Fibroblast of skin of right quadriceps (primary cell): Measurements from ENCODE around the gene CPA5.

Experiments
- DNase-seq: peaks from one replicate; pipeline ENCODE4 v3.0.0-alpha.2; 2013

Gene CPA5

DNA sequence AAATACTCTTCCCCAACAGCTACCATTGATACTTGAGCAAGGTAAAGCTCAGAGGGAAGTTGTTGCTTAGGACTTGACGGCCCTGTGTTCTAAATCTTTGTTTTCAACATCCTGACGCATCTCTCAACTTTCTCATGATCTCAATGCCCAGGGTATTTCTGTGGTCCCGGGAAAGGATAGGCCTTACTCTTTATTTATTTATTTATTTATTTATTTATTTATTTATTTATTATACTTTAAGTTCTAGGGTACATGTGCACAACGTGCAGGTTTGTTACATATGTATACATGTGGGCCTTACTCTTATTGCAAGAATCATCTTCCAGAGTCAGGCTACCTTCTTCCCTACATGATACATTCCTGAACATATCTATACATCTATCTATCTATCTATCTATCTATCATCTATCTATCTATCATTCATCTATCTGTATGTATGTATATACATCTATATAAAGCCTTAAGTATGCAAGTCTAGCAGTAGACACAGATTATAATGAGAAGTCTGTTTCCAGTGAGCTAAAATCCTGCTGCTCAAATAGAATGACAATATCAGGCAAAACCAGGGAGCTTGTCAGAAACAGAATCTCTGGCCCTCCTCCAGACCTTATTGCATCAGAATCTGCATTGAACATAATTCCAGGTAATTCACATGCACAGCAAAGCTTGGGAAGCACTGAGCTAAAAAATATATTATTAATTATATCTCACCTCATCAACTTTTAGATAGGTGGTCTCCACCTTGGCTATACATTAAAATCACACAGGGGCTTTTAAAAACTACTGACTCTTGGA lies 12.2 kb upstream of the CPA5 start:
- no peak for DNase-seq

DNA sequence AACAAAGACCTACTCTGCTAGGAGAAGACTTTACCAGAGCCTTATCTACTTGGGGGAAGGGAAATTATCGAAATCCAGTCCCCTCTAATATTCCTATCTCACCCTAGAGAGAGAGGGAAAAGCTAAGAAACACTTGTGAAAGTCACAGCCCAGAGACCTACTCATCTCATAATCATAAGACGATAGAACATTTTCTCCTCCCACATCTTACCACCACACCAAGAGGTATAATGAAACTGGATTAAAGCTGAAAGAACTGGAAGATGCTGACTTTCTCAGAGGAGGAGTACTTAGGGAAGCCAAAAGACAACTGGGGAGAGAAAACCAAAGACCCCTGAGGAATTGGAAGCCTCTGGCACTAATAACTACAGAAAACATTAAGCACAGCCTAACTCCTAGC lies 10.8 kb upstream of the CPA5 start:
- DNase-seq: no peak

DNA sequence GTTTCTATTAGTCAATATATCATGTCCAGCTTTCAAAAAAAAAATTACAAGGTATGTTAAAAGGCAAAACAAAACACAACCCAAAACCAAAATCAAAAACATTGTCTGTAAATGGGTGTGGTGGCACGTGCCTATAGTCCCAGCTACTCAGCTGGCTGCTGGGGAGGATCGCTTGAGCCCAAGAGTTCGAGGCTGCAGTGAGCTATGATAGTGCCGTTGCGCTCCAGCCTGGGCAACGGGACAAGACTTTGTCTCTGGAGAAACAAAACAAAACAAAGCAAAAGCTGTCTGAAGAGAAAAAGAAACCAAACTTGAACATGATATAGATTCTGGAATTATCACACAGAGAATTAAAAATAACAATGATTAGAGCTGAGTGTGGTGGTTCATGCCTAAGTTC lies 10.3 kb upstream of the CPA5 start:
- DNase-seq: no peak

DNA sequence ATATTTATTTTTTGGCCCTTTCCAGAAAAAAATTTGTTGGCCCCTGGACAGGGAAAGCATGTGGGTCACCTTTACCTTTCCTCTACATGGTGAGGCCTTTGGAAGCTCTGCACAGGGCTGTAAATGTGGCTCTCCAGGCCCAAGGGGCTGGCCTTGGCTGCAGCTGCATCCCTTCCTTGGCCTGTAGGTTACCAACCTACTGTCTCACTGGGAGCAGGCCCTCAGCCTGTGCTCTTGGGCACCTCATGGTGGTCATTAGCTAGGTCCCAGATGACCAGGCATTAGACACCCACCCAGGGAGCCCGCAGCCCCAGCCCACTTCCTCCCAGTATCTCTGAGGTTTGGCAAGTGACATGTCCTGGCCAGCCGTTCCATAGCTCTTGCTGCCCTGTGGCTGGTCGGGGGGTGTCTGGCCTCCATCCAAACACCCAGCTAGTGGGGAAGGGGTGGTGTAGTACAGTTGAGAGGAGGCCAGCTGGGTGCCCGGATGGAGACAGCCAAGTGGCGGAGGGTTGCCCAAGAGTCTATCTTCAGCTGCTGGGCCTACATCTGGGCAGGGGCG lies 7.1 kb upstream of the CPA5 start:
- DNase-seq: no peak

DNA sequence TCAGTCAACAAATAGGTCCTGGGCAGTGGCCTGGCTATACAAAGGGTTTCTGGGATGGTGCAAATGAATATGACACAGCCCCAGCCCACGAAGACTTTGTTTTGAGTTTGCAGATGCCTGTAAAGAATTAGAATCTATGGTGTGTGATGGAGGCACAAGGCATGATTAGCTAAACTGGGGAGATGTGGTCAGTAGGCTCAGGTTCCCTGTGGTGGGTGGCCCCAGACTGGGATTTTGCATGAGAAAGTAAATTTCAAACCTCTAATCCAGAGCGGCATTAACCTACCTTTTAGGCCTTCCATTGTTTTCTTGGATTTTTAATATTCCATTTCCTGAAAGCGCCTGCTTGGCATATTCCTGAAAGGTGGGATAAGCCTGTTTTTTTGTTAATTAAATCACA lies 6.4 kb upstream of the CPA5 start:
- no peak for DNase-seq

DNA sequence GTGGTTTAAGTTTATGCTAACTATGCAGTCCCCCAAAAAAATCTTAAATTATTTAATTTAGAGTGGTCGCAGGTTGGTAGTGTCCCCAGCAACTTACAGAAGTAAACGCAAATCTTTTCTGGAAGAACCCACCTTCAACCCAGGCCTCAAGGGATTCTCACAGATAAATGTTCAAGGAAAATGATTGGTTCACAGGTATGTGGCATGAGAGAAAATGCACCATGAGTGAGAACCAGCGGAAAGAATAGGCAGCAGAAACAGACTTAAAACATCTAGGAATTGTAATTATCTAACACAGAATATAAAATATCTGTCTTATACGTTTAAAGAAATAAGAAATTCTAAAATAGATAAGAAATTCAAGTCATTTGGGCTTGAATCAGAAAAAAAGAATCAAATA lies 2.7 kb upstream of the CPA5 start:
- DNase-seq: no peak

DNA sequence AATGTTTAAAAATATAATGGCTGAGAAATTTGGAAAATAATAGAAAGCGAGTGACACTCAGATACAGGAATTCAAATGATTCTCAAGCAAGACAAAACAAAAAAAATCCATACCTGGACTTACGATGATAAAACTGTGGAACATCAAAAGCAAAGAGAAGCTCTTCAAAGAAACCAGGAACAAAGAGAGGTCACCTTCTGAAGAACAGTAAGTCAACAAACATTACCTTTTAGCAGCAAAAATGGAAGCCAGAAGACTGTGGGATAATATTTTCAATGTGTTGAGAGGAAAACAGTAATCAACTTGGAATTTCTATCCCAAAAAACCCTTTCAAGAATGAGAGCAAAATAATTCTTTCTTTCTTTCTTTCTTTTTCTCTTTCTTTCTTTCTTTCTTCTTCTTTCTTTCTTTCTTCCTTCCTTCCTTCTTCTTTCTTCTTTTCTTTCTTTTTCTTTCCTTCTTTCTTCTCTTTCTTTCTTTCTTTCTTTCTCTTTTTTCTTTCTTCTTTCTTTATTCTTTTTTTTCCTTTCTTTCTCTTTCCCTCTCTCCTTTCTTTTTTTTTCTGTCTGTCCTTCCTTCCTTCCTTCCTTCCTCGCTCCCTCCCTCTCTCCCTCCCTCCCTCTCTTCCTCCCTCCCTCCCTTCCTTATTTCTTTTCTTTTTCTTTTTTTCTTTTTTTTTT lies 1.8 kb upstream of the CPA5 start:
- DNase-seq: no peak

DNA sequence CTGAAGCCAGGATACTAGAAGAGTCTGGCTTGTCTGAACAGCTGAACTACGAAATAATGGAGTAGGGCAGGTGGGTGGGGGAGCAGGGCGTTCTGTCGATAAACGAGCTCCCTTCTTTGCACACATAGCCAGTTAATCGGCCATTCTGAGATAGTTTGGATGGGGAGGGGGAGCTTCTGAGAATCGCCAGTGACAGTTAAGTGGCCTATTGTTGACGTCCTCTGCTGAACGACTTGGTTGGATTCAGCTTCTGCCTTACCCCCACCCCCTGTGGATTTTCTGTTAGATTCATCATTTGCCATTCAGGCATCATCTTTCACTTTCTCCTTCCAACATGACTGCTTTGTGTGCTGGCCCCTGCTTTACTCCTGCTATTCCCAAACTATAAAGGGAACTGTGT lies 520 bp downstream of the CPA5 start:
- no peak for DNase-seq

DNA sequence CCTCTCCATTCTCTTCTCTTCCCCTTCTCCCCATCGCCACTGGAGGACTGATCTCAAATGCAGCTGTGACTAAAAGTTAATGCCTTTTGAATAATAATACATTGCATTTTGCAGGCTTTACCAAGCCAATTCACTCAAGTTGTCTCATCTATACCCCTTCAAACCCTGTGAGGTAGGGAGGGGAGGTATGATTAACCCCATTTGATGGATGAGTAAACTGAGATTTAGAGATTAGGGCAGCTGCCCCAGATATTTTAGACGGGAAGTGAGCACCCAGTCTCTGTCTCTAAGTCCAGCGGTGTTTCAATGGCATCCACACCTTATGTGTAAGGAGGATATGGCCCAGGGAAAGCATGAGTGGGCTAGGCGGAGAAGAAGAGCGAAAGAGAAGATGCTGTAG lies 1.1 kb downstream of the CPA5 start:
- no peak for DNase-seq

DNA sequence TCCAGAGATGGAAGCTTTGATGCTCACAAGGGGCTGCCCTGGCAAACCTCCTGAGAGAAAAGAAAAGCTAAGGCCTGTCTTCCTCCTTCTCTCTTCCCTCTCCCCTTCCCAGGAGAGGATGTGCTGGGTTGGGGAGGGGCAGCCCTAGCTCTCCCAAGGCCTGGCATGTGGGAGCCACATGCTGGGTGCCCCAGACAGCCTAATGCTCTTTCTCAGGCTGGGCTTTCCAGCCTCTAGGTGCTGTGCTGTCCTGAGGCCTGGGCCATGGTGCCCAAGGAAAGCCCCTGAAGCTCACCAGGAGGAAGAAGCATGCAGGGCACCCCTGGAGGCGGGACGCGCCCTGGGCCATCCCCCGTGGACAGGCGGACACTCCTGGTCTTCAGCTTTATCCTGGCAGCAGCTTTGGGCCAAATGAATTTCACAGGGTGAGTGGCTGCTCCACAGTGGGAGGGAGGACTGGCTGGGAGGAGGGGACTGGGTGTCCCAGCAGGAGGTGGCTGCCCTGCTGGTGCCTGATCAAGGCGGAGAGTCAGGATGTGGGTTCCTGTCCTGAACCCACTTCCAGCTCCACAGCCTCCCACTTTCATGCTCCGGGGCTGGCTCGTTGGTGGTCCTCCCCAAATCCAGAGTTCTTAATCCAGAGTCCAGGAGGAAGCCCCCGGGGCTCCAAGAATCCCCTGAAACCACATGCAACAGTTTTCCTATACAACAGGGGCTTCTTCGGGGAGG lies 1.7 kb downstream of the CPA5 start:
- DNase-seq: no peak

DNA sequence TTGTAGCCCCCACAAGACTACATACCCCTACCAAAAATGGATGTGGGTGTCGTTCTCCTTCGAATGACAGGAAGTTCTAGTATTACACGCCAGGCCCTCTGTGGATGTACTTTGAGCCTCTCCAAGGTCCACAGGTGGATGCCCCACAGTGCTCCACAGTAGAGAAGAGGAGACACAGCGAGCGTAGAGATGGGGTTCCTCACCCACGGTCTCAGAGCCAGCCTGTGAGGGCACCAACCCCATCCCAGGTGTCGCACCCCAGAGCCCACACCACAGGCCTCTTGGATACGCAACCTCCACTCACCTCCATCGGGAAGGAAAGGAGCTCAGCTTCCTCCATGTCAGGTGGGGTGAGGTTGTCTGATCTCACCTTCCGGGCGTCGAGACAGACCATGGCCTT lies 2.3 kb downstream of the CPA5 start:
- DNase-seq: no peak

DNA sequence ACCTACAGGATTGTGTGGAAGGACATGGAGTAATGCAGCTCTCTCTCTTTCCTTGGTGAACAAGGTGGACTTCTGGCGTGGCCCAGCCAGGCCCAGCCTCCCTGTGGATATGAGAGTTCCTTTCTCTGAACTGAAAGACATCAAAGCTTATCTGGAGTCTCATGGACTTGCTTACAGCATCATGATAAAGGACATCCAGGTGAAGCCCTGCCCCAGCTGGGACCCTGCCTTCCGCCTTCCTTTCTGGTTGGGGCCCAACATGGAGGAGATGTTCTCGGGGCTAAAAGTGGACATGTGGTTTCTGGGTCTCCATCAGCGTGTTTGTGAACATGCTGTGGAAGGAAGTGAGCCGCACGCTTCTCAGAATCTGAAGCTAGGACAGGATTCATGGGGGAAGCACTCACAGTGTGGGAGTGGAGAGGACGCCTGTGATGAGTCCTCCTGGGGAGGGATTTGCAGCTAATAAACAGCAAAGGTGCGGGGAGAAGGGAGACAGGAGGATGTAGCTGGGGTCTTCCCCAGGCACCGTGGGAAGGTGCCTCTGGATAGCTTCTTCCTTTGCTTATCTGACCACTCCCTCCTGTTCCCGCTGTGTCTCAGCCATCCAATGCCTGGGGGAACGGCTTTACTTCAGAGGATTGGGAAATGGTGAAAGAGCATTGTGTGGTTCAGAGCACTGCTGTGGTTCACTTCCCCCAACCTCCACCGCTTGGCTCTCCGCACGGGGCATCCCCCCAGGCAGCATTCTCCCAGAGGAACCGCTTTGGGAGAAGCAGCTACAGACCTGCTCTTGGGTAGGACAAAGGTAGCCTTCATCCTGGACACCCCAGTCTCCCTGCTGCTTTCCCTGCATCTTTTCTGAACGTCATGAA lies 5.5 kb downstream of the CPA5 start:
- DNase-seq: peak; percentile 79

DNA sequence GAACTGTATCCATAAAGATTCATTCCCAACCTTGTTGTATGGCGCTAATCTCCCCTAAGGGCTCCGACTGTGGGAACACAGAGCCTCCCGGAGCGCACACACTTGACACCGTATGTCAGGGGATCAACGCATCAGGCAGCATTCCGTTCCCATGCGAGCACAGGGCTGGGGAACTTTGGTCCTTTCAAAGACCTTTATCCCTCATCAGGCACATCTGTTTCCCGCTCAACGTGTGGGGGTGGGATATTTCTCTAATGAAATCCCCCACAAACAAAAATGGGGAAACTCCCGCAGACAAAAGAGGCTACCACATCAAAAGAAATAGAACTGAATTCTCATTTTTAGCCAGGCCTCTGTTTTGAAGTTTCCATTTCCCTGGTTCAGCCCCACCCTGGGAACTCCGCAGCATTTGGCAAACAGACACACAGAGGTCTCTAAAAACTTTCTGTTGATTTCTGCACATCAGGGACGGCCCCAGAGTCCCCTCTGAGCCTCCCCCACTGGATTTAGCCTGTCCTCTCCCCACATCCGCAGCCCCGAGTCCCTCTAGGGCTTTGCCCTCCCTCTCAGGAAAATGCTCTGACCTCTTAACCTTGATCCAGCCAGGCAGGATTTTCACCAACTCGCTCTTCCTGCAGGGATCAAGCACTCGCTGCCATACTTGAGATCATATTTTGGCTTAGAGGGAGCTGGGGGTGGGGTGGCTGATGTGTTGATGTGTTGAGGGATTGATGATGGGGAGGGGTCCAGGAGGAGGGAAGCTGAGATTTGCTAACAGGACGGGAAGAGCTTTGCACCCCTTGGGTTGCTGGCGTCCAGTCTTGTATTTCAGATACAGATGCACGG lies 6.6 kb downstream of the CPA5 start:
- peak; percentile 46 for DNase-seq

DNA sequence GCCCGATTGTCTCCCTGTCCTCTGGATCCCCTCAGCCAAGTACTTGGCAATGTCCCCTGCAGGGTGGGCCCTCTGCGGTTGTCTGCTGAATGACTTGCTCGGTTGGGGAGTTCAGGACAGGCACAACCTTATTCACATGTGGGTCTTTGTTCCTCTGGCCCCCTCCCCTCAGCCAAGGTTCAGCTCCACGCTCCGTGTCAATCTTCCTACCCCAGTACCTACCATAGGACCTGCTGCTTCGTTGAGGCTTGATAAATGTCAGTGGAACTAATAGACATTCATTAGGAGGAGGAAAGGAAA lies 7.1 kb downstream of the CPA5 start:
- DNase-seq: no peak

DNA sequence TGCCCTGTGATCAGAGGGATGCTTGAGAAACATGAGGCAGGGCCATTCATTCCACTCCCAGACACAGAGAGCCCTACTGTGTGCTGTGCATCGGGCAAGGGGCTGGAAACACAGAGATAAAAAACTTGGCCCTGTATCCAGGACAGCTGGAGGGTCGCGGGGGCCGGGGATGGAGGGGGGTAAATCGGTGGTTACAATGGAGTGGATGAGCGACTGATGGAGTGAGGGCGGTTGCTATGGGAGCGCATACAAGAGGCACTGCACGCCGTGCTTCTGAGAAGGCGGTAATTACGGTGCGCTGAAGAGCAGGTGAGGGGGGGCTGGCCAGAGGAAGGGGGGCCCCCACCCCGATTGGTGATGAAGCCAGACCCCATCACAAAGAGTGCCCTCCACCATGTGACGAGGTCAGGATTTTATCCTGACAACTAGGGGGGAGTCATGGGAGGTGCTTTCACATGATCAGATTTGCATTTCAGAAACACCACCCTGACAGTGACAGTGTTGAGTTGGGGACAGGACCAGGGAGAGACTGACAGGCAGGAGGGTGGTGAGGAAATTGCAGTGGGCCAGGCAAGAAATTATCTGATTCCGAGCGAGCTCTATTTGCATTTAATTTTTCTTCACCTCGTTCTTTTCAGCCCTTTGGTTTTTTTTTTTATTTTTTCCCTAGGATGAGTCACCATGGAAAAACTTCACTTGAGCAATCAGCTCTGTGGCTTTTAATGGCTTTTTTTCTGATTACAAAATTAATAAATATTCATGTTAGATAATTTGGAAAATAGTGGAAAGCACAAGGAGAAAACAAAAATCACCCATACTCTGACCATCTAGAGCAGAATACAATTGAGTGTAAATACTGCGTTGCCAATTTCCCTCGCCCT lies 7.8 kb downstream of the CPA5 start:
- peak; percentile 83 for DNase-seq

DNA sequence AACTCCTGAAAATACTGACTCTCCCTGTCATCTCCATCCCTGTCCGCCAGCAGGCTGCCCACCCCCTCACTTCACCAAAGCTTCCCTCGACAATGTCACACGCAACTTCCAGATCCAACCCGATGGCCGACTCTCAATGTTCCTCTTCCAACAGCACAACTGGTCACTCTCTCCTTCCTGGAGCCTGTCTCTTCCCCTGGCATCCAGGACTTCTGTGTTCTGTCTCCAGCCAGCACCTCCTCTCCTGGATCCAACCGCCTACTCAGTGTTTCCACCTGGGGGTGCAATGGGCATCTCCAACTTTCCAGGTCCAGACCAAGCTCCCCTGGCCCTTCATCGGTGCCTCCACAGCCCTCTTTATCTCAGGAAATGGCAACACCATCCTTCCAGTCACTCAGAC lies 8.6 kb downstream of the CPA5 start:
- DNase-seq: no peak

DNA sequence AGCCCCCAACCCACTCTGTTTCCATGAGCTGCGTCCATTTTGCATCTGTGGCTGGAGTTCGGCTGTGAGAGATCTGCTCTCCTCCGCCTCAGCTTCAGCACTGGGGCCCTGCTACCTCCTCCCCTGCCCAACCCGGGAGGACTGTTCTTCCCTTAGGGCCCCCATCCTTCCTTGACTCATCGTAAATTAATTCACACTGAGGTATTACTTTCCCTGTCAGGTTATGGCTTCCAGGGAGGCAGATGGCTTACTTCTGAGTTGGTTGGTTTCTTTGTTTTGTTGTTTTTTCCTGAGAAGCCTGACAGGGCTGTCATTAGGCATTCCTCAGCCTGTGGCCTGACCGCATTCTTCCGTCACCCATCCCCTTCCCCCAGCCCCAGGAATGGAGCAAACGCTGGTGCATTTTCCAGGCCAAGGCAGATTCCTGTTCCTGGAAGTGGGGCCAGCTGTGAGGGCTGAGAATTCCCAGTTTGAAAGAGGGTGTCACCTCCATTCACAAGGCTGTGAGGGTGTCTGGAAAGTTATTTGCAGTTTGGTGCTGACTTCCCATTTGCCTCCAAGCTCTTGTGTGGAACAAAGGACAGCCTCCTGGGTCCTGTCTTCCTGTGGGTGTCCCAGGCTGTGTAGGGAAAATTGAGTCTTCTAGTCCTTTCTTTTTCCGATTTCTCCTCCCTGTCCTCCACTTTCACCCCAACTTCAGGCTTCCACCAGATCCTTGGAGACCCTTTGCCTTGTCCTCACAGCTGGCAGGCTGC lies 11.7 kb downstream of the CPA5 start:
- DNase-seq: peak; percentile 100

DNA sequence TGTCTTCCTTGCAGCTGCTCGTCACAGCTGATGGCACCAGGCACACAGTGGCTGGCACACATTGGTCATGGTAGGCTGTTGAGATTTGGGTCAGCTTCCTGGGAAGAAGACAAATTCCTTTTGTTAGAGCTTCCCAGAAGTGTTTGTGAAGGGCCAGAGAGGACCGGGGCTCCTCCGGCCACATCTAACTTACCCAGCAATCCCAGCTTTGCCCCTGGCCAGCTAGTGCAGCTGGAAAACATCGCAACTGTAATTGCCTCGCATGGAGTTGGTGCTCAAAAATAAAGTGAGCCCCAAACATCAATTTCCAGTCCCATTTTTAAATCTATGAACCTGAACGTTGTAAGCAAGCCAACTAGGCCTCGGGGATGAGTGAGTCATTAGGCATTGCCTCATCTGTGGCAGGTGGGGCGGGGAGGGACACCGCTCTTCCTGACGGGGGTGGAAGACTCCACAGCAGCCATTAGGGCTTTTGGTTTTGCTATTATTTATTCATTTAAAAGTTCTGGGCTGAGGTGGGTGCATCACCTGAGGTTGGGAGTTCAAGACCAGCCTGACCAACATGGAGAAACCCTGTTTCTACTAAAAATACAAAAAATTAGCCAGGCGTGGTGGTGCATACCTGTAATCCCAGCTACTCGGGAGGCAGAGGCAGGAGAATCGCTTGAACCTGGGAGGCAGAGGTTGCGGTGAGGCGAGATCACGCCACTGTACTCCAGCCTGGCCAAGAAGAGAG lies 12.4 kb downstream of the CPA5 start:
- peak; percentile 81 for DNase-seq

DNA sequence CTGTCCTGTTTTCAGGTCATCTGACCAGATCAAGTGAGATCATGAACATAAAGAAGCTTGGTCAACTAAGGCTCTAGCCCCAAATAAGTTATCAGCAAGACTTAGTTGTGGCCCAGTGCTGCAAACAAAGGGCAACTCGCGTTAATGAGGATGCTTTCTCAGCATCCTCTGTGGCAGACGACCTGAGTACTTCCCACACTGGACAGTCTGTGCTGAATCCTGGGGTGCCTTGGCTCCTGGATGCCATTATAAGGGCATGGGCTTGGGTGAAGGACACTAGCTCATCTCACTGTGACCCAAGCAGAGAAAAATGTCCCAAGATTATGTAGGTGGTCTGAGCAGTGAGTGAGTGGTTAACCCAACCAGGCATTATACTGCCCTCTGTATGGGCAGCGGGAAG lies 13.9 kb downstream of the CPA5 start:
- DNase-seq: no peak
